Measurements from ENCODE around the gene MOB1A.
A peak's percentile ranks its signal among the peaks of the same experiment; 100 is the strongest.

Gene MOB1A

GRCh38 chr2:74152954-74153353 is 25.7 kb downstream of the MOB1A start:
- H3K36me3 ChIP-seq (ENCODE audit: control insufficient read depth, insufficient read depth, low read length), result peaks cover 2% of the 10 kb centered on the region; the same call in 1 of the 2 replicates
- H3K27me3 ChIP-seq (replicated peaks; ENCODE audit: control insufficient read depth, insufficient read depth, low read length), result no peaks in the 10 kb centered on the region
- DNase-seq (ENCODE audit: extremely low read depth, insufficient read length), result no peak
- TF ChIP-seq CTCF (IDR thresholded peaks at IDR 0.05; ENCODE audit: insufficient read depth, low read length, poor library complexity, severe bottlenecking), result no peak
- H3K4me3 ChIP-seq (replicated peaks; ENCODE audit: low read depth, low read length), result no peak overlapping the region

GRCh38 chr2:74149570-74150319 is 28.9 kb downstream of the MOB1A start:
- DNase-seq (ENCODE audit: extremely low read depth, insufficient read length), result no peak
- Histone ChIP-seq H3K27me3 (replicated peaks; ENCODE audit: control insufficient read depth, insufficient read depth, low read length) (no peaks in the 10 kb centered on the region), H3K4me3 (replicated peaks; ENCODE audit: low read depth, low read length) (no peak overlapping the region), H3K36me3 (ENCODE audit: control insufficient read depth, insufficient read depth, low read length) (peaks cover 2% of the 10 kb centered on the region; the same call in 1 of the 2 replicates)
- no peak for TF ChIP-seq CTCF (IDR thresholded peaks at IDR 0.05; ENCODE audit: insufficient read depth, low read length, poor library complexity, severe bottlenecking)

GRCh38 chr2:74149247-74149525 is 29.5 kb downstream of the MOB1A start:
- no peaks in the 10 kb centered on the region for H3K27me3 ChIP-seq (replicated peaks; ENCODE audit: control insufficient read depth, insufficient read depth, low read length)
- TF ChIP-seq CTCF (IDR thresholded peaks at IDR 0.05; ENCODE audit: insufficient read depth, low read length, poor library complexity, severe bottlenecking), result no peak
- no peak for DNase-seq (ENCODE audit: extremely low read depth, insufficient read length)
- H3K36me3 ChIP-seq (ENCODE audit: control insufficient read depth, insufficient read depth, low read length), result peaks cover 2% of the 10 kb centered on the region; the same call in 1 of the 2 replicates
- H3K4me3 ChIP-seq (replicated peaks; ENCODE audit: low read depth, low read length), result no peak overlapping the region

- H3K27me3 ChIP-seq (replicated peaks; ENCODE audit: control insufficient read depth, insufficient read depth, low read length), result no peaks in the 10 kb centered on the region
- peaks cover 2% of the 10 kb centered on the region; the same call in 1 of the 2 replicates for H3K36me3 ChIP-seq (ENCODE audit: control insufficient read depth, insufficient read depth, low read length)
- peak overlapping the region; percentile 71 for H3K4me3 ChIP-seq (replicated peaks; ENCODE audit: low read depth, low read length)
- DNase-seq (ENCODE audit: extremely low read depth, insufficient read length), result no peak
- TF ChIP-seq CTCF (IDR thresholded peaks at IDR 0.05; ENCODE audit: insufficient read depth, low read length, poor library complexity, severe bottlenecking), result no peak
Measured at GRCh38 chr2:74148457-74149246, 30.0 kb downstream of the MOB1A start.

- no peaks in the 10 kb centered on the region; the same call in 1 of the 2 replicates for H3K36me3 ChIP-seq (ENCODE audit: control insufficient read depth, insufficient read depth, low read length)
- no peaks in the 10 kb centered on the region for H3K27me3 ChIP-seq (replicated peaks; ENCODE audit: control insufficient read depth, insufficient read depth, low read length)
- peak; percentile 91 for DNase-seq (ENCODE audit: extremely low read depth, insufficient read length)
- peak within 1 kb of the TSS; percentile 86 for H3K4me3 ChIP-seq (replicated peaks; ENCODE audit: low read depth, low read length)
- TF ChIP-seq CTCF (IDR thresholded peaks at IDR 0.05; ENCODE audit: insufficient read depth, low read length, poor library complexity, severe bottlenecking), result peak; percentile 28
Measured at GRCh38 chr2:74147727-74148456, 30.8 kb downstream of the MOB1A start, which contains the start of gene BOLA3. Gene BOLA3 (minus strand): TSS chr2:74147912. CDS start chr2:74147874, 38 bp downstream.
